Heart right ventricle (tissue), 16 donors: Measurements from ENCODE around the gene NUDT5. TPM values are rescaled to one million over a fixed set of nuclear protein-coding genes. Genes with fewer than 3 reads are reported as not detected.

ENCODE experiments used
- ATAC-seq, 8 donors: fragments of 200-7000 bp; cut with Tn5 transposase; one replicate each; pipeline ENCODE4 v1.9.1; 2020; ENCODE audit warnings: mild to moderate bottlenecking in 8 of 8, moderate library complexity in 8 of 8, moderate number of reproducible peaks in 1 of 8
- DNase-seq, 2 donors: peaks; one replicate each; pipeline ENCODE4 v3.0.0-alpha.2; 2020
- H3K27ac ChIP-seq, 10 donors: fragments of 200-600 bp; sonication (generic) in 2 of 10; one replicate each; pipeline versions ENCODE4 v1.5.0 to v1.8.0; 2020 to 2022; ENCODE audit warnings: mild to moderate bottlenecking in 3 of 10
- H3K27me3 ChIP-seq, 7 donors: fragments of 200-600 bp; one replicate each; pipeline ENCODE4 v1.8.0; 2021 to 2022; ENCODE audit warnings: mild to moderate bottlenecking in 2 of 7
- H3K36me3 ChIP-seq, 9 donors: fragments of 200-600 bp; sonication (generic) in 1 of 9; one replicate each; pipeline versions ENCODE4 v1.5.0 to v1.8.0; 2020 to 2022; ENCODE audit warnings: mild to moderate bottlenecking in 2 of 9
- H3K4me1 ChIP-seq, 9 donors: fragments of 200-600 bp; sonication (generic) in 1 of 9; one replicate each; pipeline versions ENCODE4 v1.5.0 to v1.8.0; 2020 to 2022; ENCODE audit warnings: mild to moderate bottlenecking in 4 of 9
- H3K4me3 ChIP-seq, 10 donors: fragments of 200-600 bp; sonication (generic) in 2 of 10; one replicate each; pipeline versions ENCODE4 v1.5.0 to v1.8.0; 2020 to 2022; ENCODE audit warnings: mild to moderate bottlenecking in 7 of 10, moderate library complexity in 2 of 10
- H3K9me3 ChIP-seq, 11 donors: fragments of 200-600 bp in 10 of 11; sonication (generic) in 2 of 11; one replicate each; pipeline versions ENCODE4 v1.5.0 to v1.8.0; 2013 to 2022; ENCODE audit warnings: mild to moderate bottlenecking in 2 of 11, control low read depth in 1 of 11, moderate library complexity in 1 of 11
- WGBS, 2 donors: extraction: QIAGEN DNeasy Blood & Tissue Kit; methylation state at CpG; one replicate each; pipeline ENCODE4 v1.1.7; 2013; ENCODE audit warnings: inconsistent platforms in 1 of 2; 5-methylcytosine and 5-hydroxymethylcytosine counted together
- intact Hi-C, 10 donors: fragments of 100-400 bp; cut with DNase I; formaldehyde crosslinking; loops; one replicate each; pipeline versions ENCODE4 v1.11.1 to v1.14.2; 2022
- polyA plus RNA-seq, 2 donors: library from polyadenylated mRNA; stranded (reverse); fragments of 200-250 nt; gene quantifications; one replicate each; pipeline ENCODE4 v1.2.3, GENCODE V29; 2013
- total RNA-seq, 10 donors: library from RNA; stranded (reverse); fragmentation: NEBNext Ultra II Directional in 3 of 10; extraction: Animal tissue kit (Norgen Biotek cat#: 25700) in 3 of 10; gene quantifications; one replicate each; pipeline versions ENCODE4 v1.2.1 to v1.2.4, GENCODE V29; 2021 to 2023
- TF ChIP-seq, protein P1 (sequence below), 9 donors: fragments of 200-600 bp; sonication (generic) in 2 of 9; IDR thresholded peaks; one replicate each; pipeline versions ENCODE4 v1.5.0 to v1.8.0; 2021 to 2022; ENCODE audit warnings: antibody characterized with exemption in 9 of 9, mild to moderate bottlenecking in 5 of 9, moderate library complexity in 1 of 9
- donor health status: Arrhythmogenic right ventricular cardiomyopathy.
- donor health status: ischemic (EF 13 %, LVEDD 7.1; RV severe dilation, severe dysfunction).
- donor health status: healthy with polysubstance abuse.
- donor health status: DM: no; HTN: yes; CAD: no.
- donor health status: DM: no; HTN: no; CAD: no.
- donor health status: ischemic (EF 25% LVEDD 6.9; RV normal size, moderate dysfunction).
- donor health status: ischemic (EF 25% LVEDD 5.7; RV mildly dilated, moderate dysfunction).
- donor health status: healthy.
- donor health status: DM: yes; HTN: yes; CAD: no.
- donor health status: Ischemic cardiomyopathy.
- donor health status: ischemic (EF 35%, LVEDD 5.7; RV mildly dilated, moderate dysfunction).
- donor health status: nonischemic (EF 11% LVEDD 7.7; RV severe dilation, severe dysfunction).
- donor health status: DM: yes; HTN: yes; CAD: no.
- donor health status: PGD.
- donor health status: ischemic (EF 29% LVEDD 5.4; RV normal size, mild dysfunction).
- donor health status: nonischemic (EF 23%, LVEDD 6.1; RV moderate dilation, normal function).

NUDT5 gene
- total and polyA plus RNA-seq, 12 donors = 3.3 to 22.9 (median 7.7) TPM

DNA sequence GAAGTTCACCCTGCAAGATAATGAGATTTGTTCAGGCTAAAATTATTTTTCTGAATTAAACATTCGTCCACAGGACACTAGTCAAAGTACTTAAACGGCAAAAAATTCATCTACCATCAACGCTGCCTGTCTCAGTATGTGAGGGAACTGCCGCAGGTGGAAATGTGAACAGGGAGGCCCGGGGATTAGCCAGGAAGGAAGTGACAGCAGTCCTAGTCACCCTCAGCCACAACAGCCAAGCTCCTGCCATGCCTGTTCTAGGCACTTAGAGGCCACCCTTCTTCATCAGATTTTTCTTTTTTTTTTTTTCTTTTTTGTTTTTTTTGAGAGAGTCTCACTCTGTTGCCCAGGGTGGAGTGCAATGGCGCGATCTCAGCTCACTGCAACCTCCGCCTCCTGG, 9.4 kb downstream of the NUDT5 start:
- DNase-seq (no peak), ATAC-seq (no peak)
- intact Hi-C loops = no loop called here
- TF ChIP-seq, protein P1, sequence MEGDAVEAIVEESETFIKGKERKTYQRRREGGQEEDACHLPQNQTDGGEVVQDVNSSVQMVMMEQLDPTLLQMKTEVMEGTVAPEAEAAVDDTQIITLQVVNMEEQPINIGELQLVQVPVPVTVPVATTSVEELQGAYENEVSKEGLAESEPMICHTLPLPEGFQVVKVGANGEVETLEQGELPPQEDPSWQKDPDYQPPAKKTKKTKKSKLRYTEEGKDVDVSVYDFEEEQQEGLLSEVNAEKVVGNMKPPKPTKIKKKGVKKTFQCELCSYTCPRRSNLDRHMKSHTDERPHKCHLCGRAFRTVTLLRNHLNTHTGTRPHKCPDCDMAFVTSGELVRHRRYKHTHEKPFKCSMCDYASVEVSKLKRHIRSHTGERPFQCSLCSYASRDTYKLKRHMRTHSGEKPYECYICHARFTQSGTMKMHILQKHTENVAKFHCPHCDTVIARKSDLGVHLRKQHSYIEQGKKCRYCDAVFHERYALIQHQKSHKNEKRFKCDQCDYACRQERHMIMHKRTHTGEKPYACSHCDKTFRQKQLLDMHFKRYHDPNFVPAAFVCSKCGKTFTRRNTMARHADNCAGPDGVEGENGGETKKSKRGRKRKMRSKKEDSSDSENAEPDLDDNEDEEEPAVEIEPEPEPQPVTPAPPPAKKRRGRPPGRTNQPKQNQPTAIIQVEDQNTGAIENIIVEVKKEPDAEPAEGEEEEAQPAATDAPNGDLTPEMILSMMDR (IDR thresholded peaks at IDR 0.05) = no peak
- no peaks in the 10 kb centered on the region for H3K9me3 ChIP-seq
- no peaks in the 10 kb centered on the region for H3K27me3 ChIP-seq
- 77 to 86% methylated on average over 8 of the region's 8 CpGs for WGBS, 2 donors
- peaks cover 0 to 62% (median 17%) of the 10 kb centered on the region in 9 donors for H3K36me3 ChIP-seq
- no peak overlapping the region for H3K27ac ChIP-seq
- H3K4me1 ChIP-seq = peaks cover 0 to 16% (median 0%) of the 10 kb centered on the region in 9 donors
- H3K4me3 ChIP-seq = no peak overlapping the region

DNA sequence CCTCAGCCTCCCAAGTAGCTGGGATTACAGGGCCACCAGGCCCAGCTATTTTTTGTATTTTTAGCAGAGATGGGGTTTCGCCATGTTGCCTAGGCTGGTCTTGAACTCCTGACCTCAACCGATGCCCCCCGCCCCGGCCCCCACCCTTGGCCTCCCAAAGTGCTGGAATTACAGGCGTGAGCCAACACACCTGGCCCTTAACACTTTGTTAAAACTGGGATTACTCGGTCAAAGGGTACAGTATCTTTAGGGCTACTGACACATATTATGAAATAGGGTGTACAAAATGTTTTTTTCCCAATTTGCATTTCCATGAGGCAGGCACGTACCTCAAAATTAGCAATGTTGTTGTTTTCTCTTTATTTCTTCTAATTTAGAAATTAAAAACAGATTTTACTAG, 11.5 kb downstream of the NUDT5 start:
- DNase-seq (no peak), ATAC-seq (no peak)
- Histone ChIP-seq H3K4me3 (no peak overlapping the region), H3K27me3 (no peaks in the 10 kb centered on the region), H3K4me1 (peaks cover 0 to 25% (median 0%) of the 10 kb centered on the region in 9 donors), H3K9me3 (no peaks in the 10 kb centered on the region), H3K36me3 (peaks cover 0 to 83% (median 17%) of the 10 kb centered on the region in 9 donors), H3K27ac (no peak overlapping the region)
- TF ChIP-seq, protein P1 (IDR thresholded peaks at IDR 0.05) = no peak
- intact Hi-C loops = no loop called here
- WGBS, 2 donors = 94 to 95% methylated on average over 7 of the region's 7 CpGs

DNA sequence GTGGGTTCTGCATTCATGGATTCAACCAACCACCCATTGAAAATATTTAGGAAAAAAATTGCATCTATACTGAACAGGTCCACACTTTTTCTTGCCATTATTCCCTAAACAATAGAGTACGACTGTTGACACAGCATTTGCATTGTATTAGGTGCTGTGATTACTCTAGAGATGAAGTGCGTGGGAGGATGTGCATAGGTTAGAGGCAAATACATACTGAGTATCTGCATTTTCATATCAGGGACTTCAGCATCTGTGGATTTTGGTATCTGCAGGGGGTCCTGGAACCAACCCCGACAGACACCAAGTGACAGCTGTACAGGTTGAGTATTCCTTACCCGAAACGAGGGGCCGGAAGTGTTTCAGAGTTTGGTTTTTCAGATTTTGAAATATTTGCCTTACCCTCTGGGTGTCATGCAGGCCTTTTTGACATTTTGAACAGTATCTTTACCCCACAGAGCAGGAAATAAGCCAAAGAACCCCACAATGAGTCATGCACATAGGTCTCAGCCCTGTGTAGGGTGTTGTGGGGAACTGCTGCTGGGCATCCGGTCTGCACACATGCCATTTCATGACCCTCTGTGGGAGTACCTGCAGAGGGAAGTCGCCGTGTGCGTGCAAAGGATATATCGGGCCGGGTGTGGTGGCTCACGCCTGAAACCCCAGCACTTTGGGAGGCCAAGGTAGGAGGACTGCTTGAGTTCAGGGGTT, 14.5 kb downstream of the NUDT5 start:
- no peak for DNase-seq
- TF ChIP-seq, protein P1 (IDR thresholded peaks at IDR 0.05) = no peak
- intact Hi-C loops = no loop called here
- Histone ChIP-seq H3K9me3 (no peaks in the 10 kb centered on the region), H3K36me3 (peaks cover 0 to 99% (median 31%) of the 10 kb centered on the region in 9 donors), H3K27ac (peak overlapping the region in 1 of 10 donors; percentile 64), H3K4me1 (peaks cover 0 to 29% (median 0%) of the 10 kb centered on the region in 9 donors), H3K4me3 (no peak overlapping the region), H3K27me3 (no peaks in the 10 kb centered on the region)
- peak in 3 of 8 donors; percentile 23 to 45 (median 39) for ATAC-seq
- 93 to 94% methylated on average over 13 of the region's 13 CpGs for WGBS, 2 donors

DNA sequence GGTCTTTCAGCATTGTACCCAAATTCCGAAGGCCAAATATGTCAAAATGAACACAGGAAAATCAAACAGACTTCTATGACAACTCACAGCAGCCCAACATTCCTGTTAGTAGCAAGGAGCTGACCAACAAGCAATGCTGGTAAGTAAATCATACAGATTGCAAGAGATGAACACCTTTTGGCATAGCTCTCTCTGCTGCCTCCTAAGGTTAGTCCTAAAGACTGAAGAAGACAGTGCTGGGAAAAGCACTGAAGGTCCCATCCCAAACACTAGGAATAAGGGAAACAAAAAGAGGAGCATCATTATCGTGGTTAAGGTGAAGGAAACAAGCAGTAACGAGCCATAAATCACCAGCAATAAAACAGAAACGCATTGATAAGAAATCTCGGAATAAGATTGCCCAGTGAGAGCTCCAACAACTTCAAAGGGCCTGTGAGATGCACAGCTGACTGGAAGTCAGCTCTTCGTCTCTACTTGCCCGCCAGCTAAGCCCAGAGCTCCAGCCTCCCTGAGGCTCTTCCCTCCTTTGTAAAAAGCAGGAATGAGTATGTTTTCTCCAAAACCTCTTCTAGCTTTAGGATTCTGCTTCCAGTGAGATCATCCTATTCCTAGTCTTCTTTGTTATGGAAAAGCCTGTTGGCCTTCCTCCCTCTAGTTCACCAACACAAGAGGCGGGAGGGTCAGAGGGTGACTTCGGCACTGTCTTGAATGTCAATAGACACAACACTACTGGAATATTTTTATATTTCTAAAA, 15.3 kb downstream of the NUDT5 start:
- TF ChIP-seq, protein P1 (IDR thresholded peaks at IDR 0.05) = no peak
- no peak overlapping the region for H3K4me3 ChIP-seq
- intact Hi-C loops = no loop called here
- WGBS, 2 donors = 83 to 91% methylated on average over 9 of the region's 9 CpGs
- DNase-seq (no peak), ATAC-seq (no peak)
- H3K9me3 ChIP-seq = no peaks in the 10 kb centered on the region
- peaks cover 0 to 29% (median 0%) of the 10 kb centered on the region in 9 donors for H3K4me1 ChIP-seq
- H3K36me3 ChIP-seq = peaks cover 0 to 99% (median 31%) of the 10 kb centered on the region in 9 donors
- peak overlapping the region in 1 of 10 donors; percentile 64 for H3K27ac ChIP-seq
- no peaks in the 10 kb centered on the region for H3K27me3 ChIP-seq
